Measurements from ENCODE around the gene DAPK1.

The DAPK1 gene

GRCh38 chr9:87518702-87519335 is 21.2 kb downstream of the DAPK1 start:
- H3K27ac ChIP-seq (ENCODE audit: low read length), result no peak overlapping the region

DNA sequence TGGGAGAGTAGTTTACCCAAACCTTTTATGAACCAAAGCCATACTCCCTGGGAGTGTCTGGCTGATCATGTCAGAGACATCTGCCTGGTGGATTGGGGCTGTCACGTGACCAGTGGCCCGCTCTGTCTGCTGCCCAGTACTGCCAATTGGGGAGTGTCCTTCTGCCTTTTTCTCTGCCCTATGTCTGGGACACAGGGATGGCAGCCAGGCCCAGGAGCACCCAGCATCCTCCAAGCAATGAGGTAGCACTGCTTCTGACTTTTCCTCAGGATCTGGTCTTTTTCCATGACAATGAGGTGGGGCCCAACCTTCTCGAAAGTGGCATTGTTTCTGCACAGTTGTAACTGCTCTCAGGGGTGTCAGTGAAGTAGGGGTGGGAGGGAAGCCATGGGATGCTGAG is 21.8 kb downstream of the DAPK1 start:
- Histone ChIP-seq H3K4me1 (ENCODE audit: low read length) (no peaks in the 10 kb centered on the region), H3K9me3 (ENCODE audit: insufficient read depth, low read length) (no peaks in the 10 kb centered on the region), H4K20me1 (ENCODE audit: insufficient read depth, low read length) (no peaks in the 10 kb centered on the region), H3K27ac (ENCODE audit: low read length) (no peak overlapping the region), H3K79me2 (ENCODE audit: low read length) (no peaks in the 10 kb centered on the region), H3K4me3 (ENCODE audit: low read length) (no peak overlapping the region), H3K4me2 (ENCODE audit: low read length) (no peak overlapping the region), H3K27me3 (ENCODE audit: low read depth, low read length) (no peaks in the 10 kb centered on the region), H3K36me3 (replicated peaks; ENCODE audit: low read depth, low read length) (no peaks in the 10 kb centered on the region), H3K9ac (ENCODE audit: low read length) (no peak overlapping the region), H2AFZ (ENCODE audit: low read depth, low read length) (no peak overlapping the region)
- TF ChIP-seq, protein P1, sequence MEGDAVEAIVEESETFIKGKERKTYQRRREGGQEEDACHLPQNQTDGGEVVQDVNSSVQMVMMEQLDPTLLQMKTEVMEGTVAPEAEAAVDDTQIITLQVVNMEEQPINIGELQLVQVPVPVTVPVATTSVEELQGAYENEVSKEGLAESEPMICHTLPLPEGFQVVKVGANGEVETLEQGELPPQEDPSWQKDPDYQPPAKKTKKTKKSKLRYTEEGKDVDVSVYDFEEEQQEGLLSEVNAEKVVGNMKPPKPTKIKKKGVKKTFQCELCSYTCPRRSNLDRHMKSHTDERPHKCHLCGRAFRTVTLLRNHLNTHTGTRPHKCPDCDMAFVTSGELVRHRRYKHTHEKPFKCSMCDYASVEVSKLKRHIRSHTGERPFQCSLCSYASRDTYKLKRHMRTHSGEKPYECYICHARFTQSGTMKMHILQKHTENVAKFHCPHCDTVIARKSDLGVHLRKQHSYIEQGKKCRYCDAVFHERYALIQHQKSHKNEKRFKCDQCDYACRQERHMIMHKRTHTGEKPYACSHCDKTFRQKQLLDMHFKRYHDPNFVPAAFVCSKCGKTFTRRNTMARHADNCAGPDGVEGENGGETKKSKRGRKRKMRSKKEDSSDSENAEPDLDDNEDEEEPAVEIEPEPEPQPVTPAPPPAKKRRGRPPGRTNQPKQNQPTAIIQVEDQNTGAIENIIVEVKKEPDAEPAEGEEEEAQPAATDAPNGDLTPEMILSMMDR (IDR thresholded peaks at IDR 0.05; ENCODE audit: low read depth, low read length), result no peak
- no peak for TF ChIP-seq EZH2phosphoT487 (IDR thresholded peaks at IDR 0.05; ENCODE audit: low read depth)

More at GRCh38 chr9:87518702-87519335, 21.2 kb downstream of the DAPK1 start:
- Histone ChIP-seq H4K20me1 (ENCODE audit: insufficient read depth, low read length) (no peaks in the 10 kb centered on the region), H2AFZ (ENCODE audit: low read depth, low read length) (no peak overlapping the region), H3K9me3 (ENCODE audit: insufficient read depth, low read length) (no peaks in the 10 kb centered on the region), H3K79me2 (ENCODE audit: low read length) (no peaks in the 10 kb centered on the region), H3K36me3 (replicated peaks; ENCODE audit: low read depth, low read length) (no peaks in the 10 kb centered on the region), H3K4me2 (ENCODE audit: low read length) (no peak overlapping the region), H3K4me3 (ENCODE audit: low read length) (no peak overlapping the region), H3K4me1 (ENCODE audit: low read length) (no peaks in the 10 kb centered on the region), H3K27me3 (ENCODE audit: low read depth, low read length) (no peaks in the 10 kb centered on the region), H3K9ac (ENCODE audit: low read length) (no peak overlapping the region)
- TF ChIP-seq EZH2phosphoT487 (IDR thresholded peaks at IDR 0.05; ENCODE audit: low read depth), result no peak
- TF ChIP-seq, protein P1 (IDR thresholded peaks at IDR 0.05; ENCODE audit: low read depth, low read length), result no peak

DNA sequence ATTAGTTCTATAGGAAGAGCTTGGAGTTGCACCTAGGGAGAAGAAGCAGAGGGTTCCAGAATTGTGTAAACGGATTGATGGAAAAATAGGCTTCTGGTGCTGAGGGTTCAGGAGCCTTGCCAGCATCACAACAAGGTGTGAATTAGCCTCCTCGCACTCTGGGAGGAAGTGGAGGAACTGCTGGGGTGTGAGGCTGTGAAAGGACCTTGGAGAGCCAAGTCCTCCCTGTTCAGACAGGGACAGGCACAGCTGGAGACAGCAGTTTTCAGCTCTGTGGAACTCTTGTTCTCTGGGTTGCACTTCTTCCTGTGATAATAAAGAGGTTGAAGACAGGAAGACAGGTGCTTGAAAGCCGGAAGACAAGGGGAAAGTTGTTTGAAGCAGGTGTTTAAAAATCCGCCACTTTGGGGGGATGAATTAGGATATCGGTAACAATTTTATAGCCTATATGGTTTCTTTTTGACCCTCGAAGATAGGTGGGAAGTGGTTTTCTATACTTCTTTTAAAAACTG is 22.6 kb downstream of the DAPK1 start:
- no peaks in the 10 kb centered on the region for H3K9me3 ChIP-seq (ENCODE audit: insufficient read depth, low read length)
- H3K27me3 ChIP-seq (ENCODE audit: low read depth, low read length), result no peaks in the 10 kb centered on the region
- no peak overlapping the region for H3K4me2 ChIP-seq (ENCODE audit: low read length)
- no peak overlapping the region for H3K9ac ChIP-seq (ENCODE audit: low read length)
- no peak overlapping the region for H2AFZ ChIP-seq (ENCODE audit: low read depth, low read length)
- TF ChIP-seq, protein P1 (IDR thresholded peaks at IDR 0.05; ENCODE audit: low read depth, low read length), result no peak
- TF ChIP-seq EZH2phosphoT487 (IDR thresholded peaks at IDR 0.05; ENCODE audit: low read depth), result no peak
- no peaks in the 10 kb centered on the region for H3K36me3 ChIP-seq (replicated peaks; ENCODE audit: low read depth, low read length)
- no peak overlapping the region for H3K27ac ChIP-seq (ENCODE audit: low read length)
- no peaks in the 10 kb centered on the region for H4K20me1 ChIP-seq (ENCODE audit: insufficient read depth, low read length)
- H3K4me3 ChIP-seq (ENCODE audit: low read length), result no peak overlapping the region
- H3K79me2 ChIP-seq (ENCODE audit: low read length), result no peaks in the 10 kb centered on the region
- no peaks in the 10 kb centered on the region for H3K4me1 ChIP-seq (ENCODE audit: low read length)

- TF ChIP-seq, protein P1 (IDR thresholded peaks at IDR 0.05; ENCODE audit: low read depth, low read length), result no peak
- TF ChIP-seq EZH2phosphoT487 (IDR thresholded peaks at IDR 0.05; ENCODE audit: low read depth), result no peak
- Histone ChIP-seq H3K4me3 (ENCODE audit: low read length) (no peak overlapping the region), H3K9ac (ENCODE audit: low read length) (no peak overlapping the region), H3K79me2 (ENCODE audit: low read length) (no peaks in the 10 kb centered on the region), H2AFZ (ENCODE audit: low read depth, low read length) (no peak overlapping the region), H3K4me2 (ENCODE audit: low read length) (no peak overlapping the region), H4K20me1 (ENCODE audit: insufficient read depth, low read length) (no peaks in the 10 kb centered on the region), H3K4me1 (ENCODE audit: low read length) (no peaks in the 10 kb centered on the region), H3K27me3 (ENCODE audit: low read depth, low read length) (no peaks in the 10 kb centered on the region), H3K9me3 (ENCODE audit: insufficient read depth, low read length) (no peaks in the 10 kb centered on the region), H3K36me3 (replicated peaks; ENCODE audit: low read depth, low read length) (no peaks in the 10 kb centered on the region), H3K27ac (ENCODE audit: low read length) (no peak overlapping the region)
Measured at GRCh38 chr9:87521834-87522233, 24.2 kb downstream of the DAPK1 start.
